Fibroblast of the aortic adventitia (primary cell): ENCODE measurements around the gene HOXD12. TPM values are rescaled to one million over a fixed set of nuclear protein-coding genes. Genes with fewer than 3 reads are reported as not detected.

Source experiments
- DNase-seq: peaks from one replicate; pipeline ENCODE4 v3.0.0-alpha.2; 2010; ENCODE audit warnings: low read depth
- H3K4me3 ChIP-seq: 2 replicates; pipeline ENCODE4 v1.5.1; 2011; ENCODE audit warnings: low read depth, mild to moderate bottlenecking, control low read depth, low read length, moderate library complexity
- CTCF ChIP-seq: IDR thresholded peaks from 2 replicates; pipeline ENCODE4 v1.5.1; 2011; ENCODE audit warnings: mild to moderate bottlenecking, low read length, control low read depth, inconsistent platforms; ENCODE audit not compliant: insufficient read depth
- total RNA-seq: library from RNA; depleted of rRNA; stranded (reverse); fragments of >200 nt; gene quantifications from 2 replicates; pipeline ENCODE4 v1.2.3, GENCODE V29; 2012; ENCODE audit warnings: low replicate concordance

HOXD12 gene
- total RNA-seq, 1 donor, result not detected

- TF ChIP-seq CTCF, result no peak
- no peak for DNase-seq
These were observed 17.6 kb upstream of the HOXD12 start for GRCh38 chr2:176081837-176082524.

GRCh38 chr2:176082525-176082823 is 17.1 kb upstream of the HOXD12 start:
- no peak overlapping the region for H3K4me3 ChIP-seq
- no peak for DNase-seq
- TF ChIP-seq CTCF, result no peak

More at GRCh38 chr2:176081837-176082524, 17.6 kb upstream of the HOXD12 start:
- no peak overlapping the region for H3K4me3 ChIP-seq

DNA sequence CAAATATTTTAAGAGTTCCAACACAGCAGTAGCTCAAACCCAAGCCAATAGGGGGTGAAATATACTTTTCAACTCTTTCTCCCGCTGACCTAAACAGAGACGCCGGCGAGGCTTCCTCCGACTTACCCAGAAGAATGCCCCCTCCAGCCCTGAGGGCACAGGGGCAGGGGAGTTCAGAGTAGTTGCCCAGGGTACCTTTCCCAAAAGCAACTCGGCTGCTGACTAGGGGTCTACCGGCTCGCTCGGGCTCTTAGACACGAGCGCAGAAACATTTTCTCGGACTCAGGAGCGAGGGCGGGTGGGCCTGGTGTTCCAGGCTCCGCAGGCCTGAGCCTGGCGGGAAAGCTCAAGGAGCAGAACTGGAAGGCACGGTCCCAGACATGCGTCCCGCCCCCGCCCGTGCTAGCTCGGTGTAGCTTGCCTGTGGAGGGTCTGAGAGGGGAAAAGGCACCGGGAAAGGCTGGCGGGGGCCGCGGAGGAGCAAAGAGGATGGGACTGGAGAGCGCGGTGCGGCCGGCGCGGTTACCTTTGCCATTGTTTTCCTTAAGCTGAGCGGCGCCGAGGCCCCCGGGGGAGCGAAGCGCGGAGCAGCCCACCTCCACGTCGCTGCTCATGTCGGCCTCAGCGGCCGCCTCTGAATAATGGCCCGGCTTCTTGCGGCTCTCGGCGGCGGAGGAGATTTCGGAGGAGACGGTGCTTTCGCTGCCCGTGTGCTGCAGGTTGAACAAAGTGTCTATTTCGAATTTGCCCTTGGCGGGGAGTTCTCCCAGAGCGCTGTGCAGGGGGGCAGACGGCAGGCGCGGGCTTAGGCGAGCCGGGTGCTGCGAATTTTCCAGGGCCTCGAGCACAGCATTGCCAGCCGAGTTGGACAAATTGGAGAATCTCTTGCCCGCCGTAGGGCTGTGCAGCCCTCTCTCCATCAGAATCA is 16.5 kb upstream of the HOXD12 start:
- TF ChIP-seq CTCF, result no peak
- no peak for DNase-seq
- no peak overlapping the region for H3K4me3 ChIP-seq

DNA sequence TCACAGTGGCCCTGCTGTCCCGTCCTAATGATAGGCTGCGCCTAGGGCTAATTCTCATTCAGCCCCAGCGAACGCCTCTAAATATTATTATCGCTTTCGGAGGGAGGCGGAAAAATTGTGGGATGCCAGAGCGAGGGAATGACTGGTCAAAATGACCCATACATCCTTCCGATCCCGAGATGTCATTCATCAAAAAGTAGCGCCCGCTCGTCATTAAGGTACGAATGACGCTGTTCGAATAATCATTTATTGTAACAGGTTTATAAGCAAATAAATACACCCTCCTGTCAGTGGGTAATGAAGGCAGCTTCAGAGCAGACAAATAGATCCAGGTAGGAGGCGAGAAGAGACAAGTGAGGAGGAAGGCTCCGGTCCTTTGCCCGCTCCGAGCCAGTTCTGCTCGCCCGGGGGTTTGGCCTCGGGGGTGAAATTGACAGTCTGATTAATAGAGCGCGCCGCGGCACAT is 15.8 kb upstream of the HOXD12 start, which contains the start of gene EVX2:
Gene EVX2, minus strand, starts transcription at position 167 of the 466 bp plus-strand sequence. CDS start 186 bp downstream, outside the sequence.
- H3K4me3 ChIP-seq, result no peak within 1 kb of the TSS
- TF ChIP-seq CTCF, result no peak
- DNase-seq, result no peak

GRCh38 chr2:176084611-176085119 is 14.9 kb upstream of the HOXD12 start:
- no peak for DNase-seq
- no peak for TF ChIP-seq CTCF
- no peak overlapping the region for H3K4me3 ChIP-seq

GRCh38 chr2:176085120-176085788 is 14.3 kb upstream of the HOXD12 start:
- H3K4me3 ChIP-seq, result no peak overlapping the region
- no peak for DNase-seq
- TF ChIP-seq CTCF, result no peak
